Measurements from ENCODE around the gene IL10RB.
"Not testable (repeated sequence)": the region's sequence is repeated elsewhere in the genome, so short reads cannot be mapped to it uniquely, and the experiment has no call there.

The IL10RB gene

DNA sequence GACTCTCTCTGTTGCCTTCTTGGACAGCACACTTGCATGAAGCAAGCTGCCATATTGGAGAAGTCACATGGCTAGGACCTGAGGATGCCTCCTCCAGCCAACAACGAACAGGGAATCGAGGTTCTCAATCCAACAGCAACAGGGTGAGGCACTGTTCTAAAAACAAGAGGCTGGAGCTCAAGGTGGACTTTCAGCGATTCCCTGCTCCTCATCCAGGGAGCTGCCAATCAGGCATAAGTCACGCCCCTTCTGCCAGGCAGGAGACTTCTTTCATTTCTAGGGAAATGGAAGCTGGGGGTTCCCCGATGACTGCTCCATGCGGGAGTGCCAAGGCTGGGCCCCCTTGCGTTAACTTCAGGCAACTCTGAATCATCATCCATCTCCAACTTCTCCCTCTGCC, 35.9 kb downstream of the IL10RB start:
- no peak for DNase-seq (ENCODE audit: low spot score)

DNA sequence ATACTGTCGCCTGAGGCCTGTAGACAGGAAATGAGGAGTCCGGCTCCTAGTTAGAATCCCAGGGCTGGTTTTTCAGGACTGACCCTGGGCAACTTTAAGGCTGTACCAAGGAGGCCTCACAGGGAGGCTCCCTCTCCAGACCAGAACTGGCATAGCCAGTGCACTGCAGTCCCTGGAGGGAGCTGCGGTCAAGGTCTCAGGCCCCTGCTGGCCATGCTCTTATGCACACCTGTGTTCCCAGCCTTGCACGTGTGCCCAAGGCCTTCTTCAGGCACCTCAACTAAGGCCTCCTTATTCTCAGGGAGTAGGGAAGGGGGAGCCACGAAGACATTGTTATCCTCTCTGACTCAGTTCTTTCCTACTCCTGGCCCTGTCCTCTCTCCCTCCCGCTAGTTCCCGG, 36.6 kb downstream of the IL10RB start:
- DNase-seq (ENCODE audit: low spot score), result no peak

DNA sequence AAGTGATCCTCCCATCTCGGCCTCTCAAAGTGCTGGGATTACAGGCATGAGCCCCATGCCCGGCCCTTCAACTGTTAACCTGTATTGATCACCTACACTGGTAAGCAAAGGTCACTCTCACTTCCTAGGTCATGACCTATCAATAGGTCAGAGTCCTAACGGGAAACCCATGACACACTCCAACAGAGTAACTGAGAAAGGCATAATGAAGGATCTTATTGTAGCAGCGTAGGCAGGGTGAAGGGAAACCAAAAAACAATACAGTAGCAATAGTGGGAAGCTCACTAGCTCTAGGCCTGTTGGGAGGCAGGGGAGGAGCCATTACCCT, 39.1 kb downstream of the IL10RB start:
- DNase-seq (ENCODE audit: low spot score), result no peak

DNA sequence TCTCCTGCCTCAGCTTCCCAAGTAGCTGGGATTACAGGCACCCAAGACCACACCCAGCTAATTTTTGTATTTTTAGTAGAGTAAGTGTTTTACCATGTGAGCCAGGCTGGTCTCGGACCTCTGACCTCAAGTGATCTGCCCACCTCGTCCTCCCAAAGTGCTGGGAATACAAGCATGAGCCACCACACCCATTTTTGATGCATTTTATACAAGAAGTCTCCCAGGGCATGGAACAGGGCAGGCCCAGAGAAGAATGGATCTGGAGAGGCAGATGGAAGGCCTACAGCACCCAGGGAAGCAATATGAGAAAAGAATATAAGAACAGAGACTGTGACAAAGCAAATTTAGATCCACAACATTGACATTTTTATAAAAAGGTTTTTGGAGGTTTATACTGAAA, 39.8 kb downstream of the IL10RB start:
- DNase-seq (ENCODE audit: low spot score), result no peak

DNA sequence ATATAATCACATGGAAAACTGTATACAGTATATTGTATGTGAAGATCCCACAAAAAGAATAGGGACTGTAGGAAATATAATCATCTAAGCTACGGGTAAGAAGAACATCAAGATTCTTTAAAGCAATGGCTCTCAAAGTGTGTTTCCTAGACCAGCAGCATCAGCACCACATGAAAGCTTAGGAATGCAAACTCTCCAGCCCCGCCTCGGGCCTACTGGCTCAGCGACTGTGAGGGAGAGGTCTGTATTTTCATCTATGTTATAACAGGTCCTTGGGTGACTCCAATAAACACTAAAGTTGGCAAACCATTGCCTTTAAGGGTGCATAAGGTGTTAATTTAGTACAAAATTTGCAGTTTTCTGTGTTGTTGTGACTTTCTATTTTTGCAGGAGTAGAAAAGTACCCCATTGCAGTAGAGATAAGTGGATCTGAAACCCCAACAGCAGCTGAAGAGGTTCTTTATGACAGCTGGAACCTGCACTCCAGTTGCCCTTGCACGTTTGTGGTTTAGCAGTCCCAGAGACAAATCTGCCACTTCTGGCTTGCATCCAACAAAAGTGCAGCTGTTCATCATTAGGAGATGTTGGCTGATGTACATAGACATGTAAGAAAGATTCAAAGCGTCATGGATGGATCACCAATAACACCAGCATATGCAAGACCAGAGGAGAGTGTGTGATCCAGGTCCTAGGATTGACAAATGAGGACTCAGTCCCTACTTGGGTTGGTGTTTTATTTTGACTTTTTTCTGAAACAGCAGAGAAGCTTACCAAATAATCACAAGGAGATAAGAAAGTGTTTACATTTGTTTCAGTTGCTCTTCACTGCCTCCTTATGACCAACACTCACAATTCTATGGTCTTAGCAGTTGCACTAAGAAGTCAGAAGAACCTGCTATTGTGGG, 42.7 kb downstream of the IL10RB start:
- no peak for DNase-seq (ENCODE audit: low spot score)

DNA sequence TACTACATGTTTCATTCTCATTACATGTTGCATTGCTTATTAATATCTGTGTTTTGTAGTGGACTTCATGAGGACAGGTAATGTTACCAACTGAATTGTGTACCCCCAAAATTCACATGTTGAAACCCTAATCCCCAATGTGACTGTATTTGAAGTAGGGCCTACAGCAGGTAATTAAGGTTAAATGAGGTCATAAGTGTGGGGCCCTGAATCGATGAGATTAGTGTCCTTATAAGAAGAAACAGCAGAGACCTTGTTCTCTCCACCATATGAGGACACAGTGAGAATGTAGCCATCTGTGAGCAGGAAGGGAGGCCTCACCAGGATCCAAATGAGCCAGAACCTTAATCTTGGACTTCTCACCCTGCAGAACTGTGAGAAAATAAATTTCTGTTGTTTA, 43.6 kb downstream of the IL10RB start:
- no peak for DNase-seq (ENCODE audit: low spot score)

DNA sequence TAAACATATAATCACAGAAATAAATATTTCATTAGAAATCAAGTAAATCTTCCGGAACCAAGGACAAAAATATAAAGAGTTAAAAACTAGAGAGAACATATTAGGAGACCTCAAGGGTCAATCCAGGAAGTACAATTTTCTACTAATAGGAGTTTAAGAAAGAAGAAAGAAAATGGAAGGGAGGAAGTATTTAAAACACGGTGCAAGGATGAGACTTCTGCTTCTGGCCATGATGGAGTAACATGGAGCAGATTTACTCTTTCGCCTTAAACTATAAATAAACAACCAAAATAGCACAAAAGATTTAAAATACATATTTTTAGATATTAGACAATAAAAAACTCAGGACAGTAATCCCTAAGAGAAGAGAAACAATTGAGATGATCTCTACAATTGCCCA, 46.0 kb downstream of the IL10RB start:
- no peak for DNase-seq (ENCODE audit: low spot score)

- DNase-seq (ENCODE audit: low spot score), result no peak
Observed at GRCh38 chr21:33313183-33313582, 47.0 kb downstream of the IL10RB start.

DNA sequence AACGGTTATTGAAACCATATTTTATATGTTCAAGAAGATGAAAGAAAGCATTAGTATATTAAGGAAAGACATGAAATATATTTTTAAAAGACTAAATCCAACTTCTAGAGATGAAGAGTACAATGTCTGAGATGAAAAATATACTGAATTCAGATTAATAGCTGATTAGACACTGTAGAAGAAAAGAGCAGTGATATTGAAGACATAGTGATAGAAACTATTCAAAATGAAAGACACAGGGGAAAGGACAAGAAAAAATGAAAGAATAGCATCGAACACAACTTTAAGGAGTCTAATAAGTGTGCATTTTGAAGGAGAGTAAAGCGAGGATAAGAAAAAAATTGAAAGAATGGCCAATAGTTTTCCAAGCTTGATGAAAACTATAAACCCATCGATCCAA, 47.4 kb downstream of the IL10RB start:
- no peak for DNase-seq (ENCODE audit: low spot score)

DNA sequence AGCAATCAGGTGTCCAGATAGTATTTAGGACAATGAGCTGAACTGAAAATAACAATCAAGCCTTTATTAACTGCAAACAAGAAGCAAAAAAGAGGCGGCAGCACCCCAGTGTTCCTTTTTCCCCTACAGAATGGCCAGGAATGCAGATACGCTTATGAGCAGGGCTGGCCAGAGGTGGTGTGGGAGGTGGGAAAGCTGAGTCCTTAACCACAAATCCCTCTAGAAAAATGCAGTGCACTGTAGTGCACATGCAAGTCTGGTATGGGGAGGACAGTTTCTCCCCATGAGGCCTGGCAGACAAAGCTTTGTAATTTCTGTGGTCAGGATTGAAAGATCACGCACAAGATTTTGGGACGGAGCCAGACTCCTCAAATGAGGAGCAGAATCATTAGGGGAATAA, 47.9 kb downstream of the IL10RB start:
- DNase-seq (ENCODE audit: low spot score), result no peak

GRCh38 chr21:33315946-33316710, 50.0 kb downstream of the IL10RB start:
- DNase-seq (ENCODE audit: low spot score), result no peak

GRCh38 chr21:33317145-33317544, 51.0 kb downstream of the IL10RB start:
- DNase-seq (ENCODE audit: low spot score), result no peak

GRCh38 chr21:33317786-33318486, 51.8 kb downstream of the IL10RB start:
- no peak for DNase-seq (ENCODE audit: low spot score)

DNA sequence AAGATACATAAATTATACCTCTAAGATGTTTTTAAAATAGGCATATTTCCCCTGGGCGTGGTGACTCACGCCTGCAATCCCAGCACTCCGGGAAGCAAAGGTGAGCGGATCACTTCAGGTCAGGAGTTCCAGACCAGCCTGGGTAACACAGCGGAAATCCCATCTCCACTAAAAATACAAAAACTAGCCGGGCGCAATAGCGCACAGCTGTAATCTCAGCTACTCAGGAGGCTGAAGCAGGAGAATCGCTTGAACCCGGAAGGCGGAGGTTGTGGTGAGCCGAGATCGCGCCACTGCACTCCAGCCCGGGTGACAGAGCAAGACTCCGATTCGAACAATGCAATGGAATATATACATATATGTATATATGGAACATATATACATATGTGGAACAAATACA, 54.8 kb downstream of the IL10RB start:
- DNase-seq (ENCODE audit: low spot score), result not testable (repeated sequence)

GRCh38 chr21:33323610-33324009, 57.4 kb downstream of the IL10RB start:
- DNase-seq (ENCODE audit: low spot score), result not testable (repeated sequence)

DNA sequence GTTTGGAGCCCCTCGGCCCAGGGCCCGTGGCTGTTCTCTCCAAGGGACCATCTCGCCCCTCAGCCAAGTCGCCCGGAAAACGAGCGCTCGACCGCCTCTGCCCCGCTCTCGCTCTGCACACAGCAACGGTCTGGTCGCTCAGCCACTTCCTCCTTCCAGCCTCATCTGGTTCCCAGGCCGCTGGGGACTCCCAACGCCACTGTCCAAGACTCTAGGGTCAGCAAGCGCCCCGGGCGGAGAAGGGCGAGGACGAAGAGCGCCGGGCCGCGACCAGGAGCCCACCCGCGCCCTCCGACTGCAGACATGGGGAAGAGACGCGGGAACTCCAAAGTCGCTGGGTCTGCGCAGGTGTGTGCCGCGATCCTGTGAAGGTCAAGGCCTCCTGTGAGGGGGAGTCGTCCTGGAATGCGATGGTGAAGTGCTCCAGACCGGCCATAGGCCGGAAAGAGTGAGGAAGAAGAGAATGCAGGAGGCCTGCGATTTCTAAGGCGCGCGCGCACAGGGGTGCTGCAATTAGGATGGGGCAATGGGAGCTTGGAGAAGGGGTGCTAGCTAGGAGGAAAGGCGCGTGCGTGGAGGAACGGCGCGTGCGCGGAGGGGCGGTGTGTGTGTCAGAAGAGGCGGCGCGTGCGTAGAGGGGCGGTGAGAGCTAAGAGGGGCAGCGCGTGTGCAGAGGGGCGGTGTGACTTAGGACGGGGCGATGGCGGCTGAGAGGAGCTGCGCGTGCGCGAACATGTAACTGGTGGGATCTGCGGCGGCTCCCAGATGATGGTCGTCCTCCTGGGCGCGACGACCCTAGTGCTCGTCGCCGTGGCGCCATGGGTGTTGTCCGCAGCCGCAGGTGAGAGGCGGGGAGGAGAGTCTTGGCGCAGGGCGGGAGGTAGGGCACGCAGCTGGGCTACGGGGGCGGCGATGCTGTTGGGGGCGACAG, 58.4 kb downstream of the IL10RB start, which contains the start of gene IFNAR1:
IFNAR1 (plus strand) TSS at position 680 of the 931 bp plus-strand sequence; CDS start at position 766, 86 bp downstream.
- DNase-seq (ENCODE audit: low spot score), result peak; percentile 98

DNA sequence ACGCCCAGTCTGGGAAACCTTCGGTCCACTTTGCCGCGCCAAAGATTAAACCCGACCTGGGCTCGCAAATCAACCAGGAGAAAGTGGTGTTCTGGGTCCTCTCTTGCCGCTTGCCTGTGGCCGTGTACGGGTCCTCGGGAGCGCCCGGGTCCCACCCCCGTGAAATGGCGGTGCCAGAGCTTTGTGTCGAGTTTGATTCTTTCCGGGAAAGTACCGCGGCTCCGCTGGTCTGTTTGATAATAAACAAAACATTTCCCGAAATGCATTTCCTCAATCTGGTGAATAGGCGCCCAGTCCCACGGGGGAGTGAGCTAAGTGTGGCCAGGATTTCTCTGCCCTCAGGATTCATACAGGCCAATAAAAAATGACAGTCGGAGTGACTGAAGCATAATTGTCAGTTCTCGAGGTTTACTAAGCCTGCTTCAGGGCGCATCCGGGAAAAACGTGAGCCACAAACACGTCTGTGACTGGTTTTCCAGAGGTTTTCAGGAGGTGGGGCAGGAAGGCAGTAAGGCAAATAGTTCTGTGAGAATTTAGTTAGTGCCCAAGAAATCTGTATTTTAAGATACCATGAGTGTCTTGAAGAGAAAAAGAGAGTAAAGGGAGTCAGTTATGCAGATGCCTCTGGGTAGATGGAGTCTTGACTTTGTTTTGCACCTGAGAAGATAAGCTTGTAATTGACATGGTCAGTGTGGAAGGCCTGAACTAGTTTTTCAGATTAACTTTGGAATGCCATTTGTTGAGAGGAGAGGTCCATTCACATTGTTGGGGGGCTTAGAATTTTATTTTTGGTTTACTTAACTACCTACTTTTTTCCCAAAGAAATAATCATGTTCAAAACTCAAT, 59.3 kb downstream of the IL10RB start:
- DNase-seq (ENCODE audit: low spot score), result peak; percentile 44

GRCh38 chr21:33327326-33327725, 61.2 kb downstream of the IL10RB start:
- no peak for DNase-seq (ENCODE audit: low spot score)

GRCh38 chr21:33327792-33328433, 61.7 kb downstream of the IL10RB start:
- no peak for DNase-seq (ENCODE audit: low spot score)

DNA sequence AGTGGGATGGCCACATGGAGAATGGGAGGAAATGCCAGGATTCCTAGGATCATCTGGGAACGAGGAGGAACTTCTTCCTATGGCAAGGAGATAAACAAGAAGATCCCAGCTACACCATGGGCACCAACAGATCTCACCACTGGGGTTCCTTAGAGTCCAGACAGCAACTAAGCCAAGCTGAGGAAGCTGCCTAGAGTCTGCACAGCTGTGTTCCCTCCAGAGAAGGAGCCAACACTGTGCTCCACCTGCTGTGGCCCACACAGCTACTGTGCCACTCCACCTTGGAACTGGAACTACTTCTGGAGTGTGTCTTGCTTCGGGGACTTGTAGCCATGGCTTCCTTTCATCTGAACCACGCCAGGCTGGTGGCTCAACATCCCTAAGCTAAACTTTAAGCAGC, 64.6 kb downstream of the IL10RB start:
- no peak for DNase-seq (ENCODE audit: low spot score)

All from germinal center (tissue), 1 donor.